ENCODE measurements around the gene PLEKHB2. TPM values are rescaled to one million over a fixed set of nuclear protein-coding genes. Genes with fewer than 3 reads are reported as not detected.

Gene PLEKHB2
- total and polyA plus RNA-seq, 7 donors: 28.8 to 160 (median 39.6) TPM

DNA sequence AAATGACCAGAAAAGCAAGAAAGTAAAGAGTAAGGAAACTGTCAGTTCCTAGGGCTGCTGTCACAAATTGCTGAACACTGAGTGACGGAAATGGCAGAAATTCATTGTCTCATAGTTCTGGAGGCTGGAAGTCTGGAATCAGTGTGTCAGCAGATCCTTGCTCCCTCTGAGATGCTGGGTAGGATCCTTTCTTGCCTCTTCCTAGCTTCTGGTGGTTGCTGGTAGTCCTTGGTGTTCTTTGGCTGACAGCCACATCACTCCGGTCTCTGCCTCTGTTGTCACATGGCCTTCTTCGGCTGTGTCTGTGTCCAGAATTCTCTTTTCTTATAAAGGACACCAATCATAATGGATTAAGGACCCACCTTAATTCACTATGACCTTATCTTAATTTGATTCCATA lies 21.9 kb downstream of the PLEKHB2 start:
- H3K36me3 ChIP-seq: peaks cover 0 to 63% (median 23%) of the 10 kb centered on the region in 4 donors

DNA sequence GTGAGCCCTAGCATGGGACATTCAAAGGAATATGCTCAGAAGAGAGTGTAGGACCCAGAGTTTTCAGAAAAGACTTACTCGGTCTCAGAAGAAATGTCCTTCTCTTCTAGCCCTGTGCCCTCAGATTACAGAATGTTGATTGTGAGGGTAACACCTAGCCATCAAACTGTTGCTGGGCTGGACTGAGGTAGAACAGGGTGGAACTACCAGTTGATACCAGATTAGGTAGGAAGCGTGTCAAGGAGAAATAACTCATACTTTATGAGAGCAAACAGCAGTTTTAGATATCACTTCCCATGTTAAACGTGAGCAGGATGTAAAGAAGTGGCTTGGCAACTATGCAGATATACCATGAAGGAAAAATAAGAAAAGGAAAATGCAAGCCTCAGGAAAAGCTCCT lies 22.8 kb downstream of the PLEKHB2 start:
- no peak for TF ChIP-seq POLR2A (IDR thresholded peaks at IDR 0.05)
- no peak for TF ChIP-seq POLR2AphosphoS5 (IDR thresholded peaks at IDR 0.05)
- TF ChIP-seq EP300 (IDR thresholded peaks at IDR 0.05): no peak
- TF ChIP-seq CTCF (IDR thresholded peaks at IDR 0.05): no peak
- Histone ChIP-seq H3K36me3 (peaks cover 0 to 69% (median 23%) of the 10 kb centered on the region in 4 donors), H3K4me1 (no peaks in the 10 kb centered on the region), H3K9me3 (peaks cover 0 to 1% (median 0%) of the 10 kb centered on the region in 4 donors), H3K4me3 (no peak overlapping the region), H3K27me3 (no peaks in the 10 kb centered on the region), H3K27ac (no peak overlapping the region)
- intact Hi-C loops (cut with DNase I): no loop called here
- DNase-seq: no peak
- WGBS, 2 donors: 64 to 87% methylated on average over 3 of the region's 3 CpGs

More for the DNA sequence above, 21.9 kb downstream of the PLEKHB2 start:
- H3K9me3 ChIP-seq: peaks cover 0 to 1% (median 0%) of the 10 kb centered on the region in 4 donors
- no peak for DNase-seq
- H3K4me1 ChIP-seq: no peaks in the 10 kb centered on the region
- 95% methylated on average over 3 of the region's 3 CpGs for WGBS, 2 donors
- H3K4me3 ChIP-seq: no peak overlapping the region
- no peak overlapping the region for H3K27ac ChIP-seq
- TF ChIP-seq CTCF (IDR thresholded peaks at IDR 0.05): no peak
- no peak for TF ChIP-seq EP300 (IDR thresholded peaks at IDR 0.05)
- no peak for TF ChIP-seq POLR2AphosphoS5 (IDR thresholded peaks at IDR 0.05)
- no peak for TF ChIP-seq POLR2A (IDR thresholded peaks at IDR 0.05)
- no peaks in the 10 kb centered on the region for H3K27me3 ChIP-seq
- intact Hi-C loops (cut with DNase I): no loop called here

GRCh38 chr2:131130298-131130596 lies 25.1 kb downstream of the PLEKHB2 start:
- DNase-seq: no peak
- no peak overlapping the region for H3K4me3 ChIP-seq
- WGBS, 2 donors: 97 to 98% methylated on average over 2 of the region's 2 CpGs
- no peak for TF ChIP-seq CTCF (IDR thresholded peaks at IDR 0.05)
- no peak for TF ChIP-seq POLR2A (IDR thresholded peaks at IDR 0.05)
- TF ChIP-seq EP300 (IDR thresholded peaks at IDR 0.05): no peak
- no peak for TF ChIP-seq POLR2AphosphoS5 (IDR thresholded peaks at IDR 0.05)
- H3K36me3 ChIP-seq: peaks cover 0 to 74% (median 23%) of the 10 kb centered on the region in 4 donors
- H3K9me3 ChIP-seq: peaks cover 0 to 1% (median 0%) of the 10 kb centered on the region in 4 donors
- no peaks in the 10 kb centered on the region for H3K4me1 ChIP-seq
- intact Hi-C loops (cut with DNase I): no loop called here
- no peaks in the 10 kb centered on the region for H3K27me3 ChIP-seq
- no peak overlapping the region for H3K27ac ChIP-seq

DNA sequence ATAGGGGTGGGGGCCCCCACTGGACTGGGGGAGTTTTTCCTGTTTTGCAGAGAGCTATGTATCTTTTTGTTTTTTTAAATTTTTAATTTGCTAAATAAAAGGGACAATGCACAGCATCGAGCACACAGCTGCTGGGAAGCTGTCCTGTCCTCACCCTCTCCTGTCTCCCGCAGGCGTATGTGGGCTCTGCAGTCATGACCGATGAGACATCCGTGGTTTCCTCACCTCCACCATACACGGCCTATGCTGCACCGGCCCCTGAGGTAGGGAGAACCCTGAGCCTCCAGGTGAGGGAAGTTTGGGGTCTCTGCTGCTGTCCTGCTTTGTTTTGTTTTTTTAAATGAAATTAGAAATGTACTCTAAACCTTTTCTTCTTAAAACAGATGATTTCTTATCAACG lies 27.6 kb downstream of the PLEKHB2 start:
- Histone ChIP-seq H3K36me3 (peaks cover 0 to 58% (median 16%) of the 10 kb centered on the region in 4 donors), H3K9me3 (peaks cover 0 to 1% (median 0%) of the 10 kb centered on the region in 4 donors), H3K4me1 (no peaks in the 10 kb centered on the region), H3K4me3 (no peak overlapping the region), H3K27ac (no peak overlapping the region), H3K27me3 (no peaks in the 10 kb centered on the region)
- intact Hi-C loops (cut with DNase I): no loop called here
- WGBS, 2 donors: 91% methylated on average over 8 of the region's 8 CpGs
- no peak for DNase-seq
- no peak for TF ChIP-seq CTCF (IDR thresholded peaks at IDR 0.05)
- no peak for TF ChIP-seq POLR2AphosphoS5 (IDR thresholded peaks at IDR 0.05)
- no peak for TF ChIP-seq POLR2A (IDR thresholded peaks at IDR 0.05)
- TF ChIP-seq EP300 (IDR thresholded peaks at IDR 0.05): no peak

- TF ChIP-seq POLR2A (IDR thresholded peaks at IDR 0.05): no peak
- TF ChIP-seq EP300 (IDR thresholded peaks at IDR 0.05): no peak
- no peak for TF ChIP-seq POLR2AphosphoS5 (IDR thresholded peaks at IDR 0.05)
- no peak for TF ChIP-seq CTCF (IDR thresholded peaks at IDR 0.05)
- Histone ChIP-seq H3K36me3 (peaks cover 0 to 72% (median 10%) of the 10 kb centered on the region in 4 donors), H3K4me3 (no peak overlapping the region), H3K27ac (no peak overlapping the region), H3K9me3 (no peaks in the 10 kb centered on the region), H3K4me1 (peaks cover 0 to 6% (median 0%) of the 10 kb centered on the region in 4 donors), H3K27me3 (no peaks in the 10 kb centered on the region)
- DNase-seq: no peak
- intact Hi-C loops (cut with DNase I): no loop called here
- WGBS, 2 donors: 95 to 97% methylated on average over 2 of the region's 2 CpGs
These were observed 35.4 kb downstream of the PLEKHB2 start for GRCh38 chr2:131140581-131140980.

Measured in sigmoid colon (tissue), 7 donors.